ENCODE measurements around the gene SYT10.
"Not testable (repeated sequence)": the region's sequence is repeated elsewhere in the genome, so short reads cannot be mapped to it uniquely, and the experiment has no call there.

The SYT10 gene

GRCh38 chr12:33427071-33427470, 12.5 kb downstream of the SYT10 start:
- Histone ChIP-seq H3K4me3 (no peak overlapping the region), H3K9me3 (no peaks in the 10 kb centered on the region), H3K27me3 (no peaks in the 10 kb centered on the region), H3K27ac (no peak overlapping the region), H3K4me1 (no peaks in the 10 kb centered on the region), H3K36me3 (no peaks in the 10 kb centered on the region)
- intact Hi-C loops (cut with DNase I; ENCODE audit: low total_unique reads), result no loop called here
- no peak for DNase-seq
- no peak for TF ChIP-seq CTCF (IDR thresholded peaks at IDR 0.05)

GRCh38 chr12:33423706-33424105, 15.9 kb downstream of the SYT10 start:
- H3K36me3 ChIP-seq, result no peaks in the 10 kb centered on the region
- TF ChIP-seq CTCF (IDR thresholded peaks at IDR 0.05), result no peak
- intact Hi-C loops (cut with DNase I; ENCODE audit: low total_unique reads), result no loop called here
- H3K4me1 ChIP-seq, result no peaks in the 10 kb centered on the region
- DNase-seq, result no peak
- H3K27me3 ChIP-seq, result no peaks in the 10 kb centered on the region
- no peak overlapping the region for H3K4me3 ChIP-seq
- H3K27ac ChIP-seq, result no peak overlapping the region
- H3K9me3 ChIP-seq, result no peaks in the 10 kb centered on the region

- H3K4me1 ChIP-seq; H3K9me3 ChIP-seq; H3K4me3 ChIP-seq; H3K36me3 ChIP-seq; H3K27me3 ChIP-seq; H3K27ac ChIP-seq; DNase-seq; intact Hi-C loops (cut with DNase I; ENCODE audit: low total_unique reads): not testable (repeated sequence)
Measured at GRCh38 chr12:33412410-33412809, 27.2 kb downstream of the SYT10 start.

GRCh38 chr12:33383503-33383902, 56.1 kb downstream of the SYT10 start:
- no peak for TF ChIP-seq CTCF (IDR thresholded peaks at IDR 0.05)
- H3K4me1 ChIP-seq, result no peaks in the 10 kb centered on the region
- H3K27me3 ChIP-seq, result no peaks in the 10 kb centered on the region
- no peaks in the 10 kb centered on the region for H3K36me3 ChIP-seq
- intact Hi-C loops (cut with DNase I; ENCODE audit: low total_unique reads), result no loop called here
- H3K27ac ChIP-seq, result no peak overlapping the region
- no peak overlapping the region for H3K4me3 ChIP-seq
- no peak for DNase-seq
- H3K9me3 ChIP-seq, result no peaks in the 10 kb centered on the region

GRCh38 chr12:33376153-33376552, 63.5 kb downstream of the SYT10 start:
- no peak for DNase-seq
- H3K4me1 ChIP-seq, result no peaks in the 10 kb centered on the region
- TF ChIP-seq CTCF (IDR thresholded peaks at IDR 0.05), result no peak

GRCh38 chr12:33370318-33370717, 69.3 kb downstream of the SYT10 start:
- Histone ChIP-seq H3K27me3 (no peaks in the 10 kb centered on the region), H3K9me3 (no peaks in the 10 kb centered on the region), H3K27ac (no peak overlapping the region), H3K4me1 (no peaks in the 10 kb centered on the region), H3K36me3 (no peaks in the 10 kb centered on the region), H3K4me3 (no peak overlapping the region)
- no peak for TF ChIP-seq CTCF (IDR thresholded peaks at IDR 0.05)
- intact Hi-C loops (cut with DNase I; ENCODE audit: low total_unique reads), result no loop called here
- no peak for DNase-seq

More at GRCh38 chr12:33376153-33376552, 63.5 kb downstream of the SYT10 start:
- intact Hi-C loops (cut with DNase I; ENCODE audit: low total_unique reads), result no loop called here
- Histone ChIP-seq H3K4me3 (no peak overlapping the region), H3K27ac (no peak overlapping the region), H3K27me3 (no peaks in the 10 kb centered on the region), H3K9me3 (no peaks in the 10 kb centered on the region), H3K36me3 (no peaks in the 10 kb centered on the region)
